SK-N-SH treated with all-trans-retinoic acid at 6 μM for 48 hours (cell line): ENCODE measurements around the gene EPHA6.

Experiments used
- ATAC-seq: fragments of 200-7000 bp; cut with Tn5 transposase; 3 replicates; pipeline ENCODE4 v1.9.1; 2020; ENCODE audit warnings: mild to moderate bottlenecking, moderate library complexity
- ARNTL ChIP-seq: fragments of 450-650 bp; formaldehyde crosslinking; IDR thresholded peaks from 2 replicates; pipeline ENCODE4 v1.5.0; 2020; ENCODE audit warnings: low read depth, mild to moderate bottlenecking, moderate library complexity, borderline replicate concordance
- BACH2 ChIP-seq: fragments of 250-450 bp; sonication (Bioruptor Pico); IDR thresholded peaks from 2 replicates; pipeline ENCODE4 v1.9.0; 2021; ENCODE audit warnings: mild to moderate bottlenecking, borderline replicate concordance
- CSDC2 ChIP-seq: fragments of 250-450 bp; sonication (Bioruptor Pico); IDR thresholded peaks from 2 replicates; pipeline ENCODE4 v1.5.0; 2020; ENCODE audit warnings: mild to moderate bottlenecking, moderate library complexity
- ISL1 ChIP-seq: fragments of 250-450 bp; sonication (Bioruptor Pico); IDR thresholded peaks from 2 replicates; pipeline ENCODE4 v2.1.2; 2022; ENCODE audit warnings: mild to moderate bottlenecking, moderate library complexity
- OSR1 ChIP-seq: fragments of 250-450 bp; sonication (Bioruptor Pico); IDR thresholded peaks from 2 replicates; pipeline ENCODE4 v1.8.0; 2022; ENCODE audit warnings: moderate library complexity, mild to moderate bottlenecking, inconsistent platforms
- PPARA ChIP-seq: fragments of 250-450 bp; sonication (Bioruptor Pico); IDR thresholded peaks from 2 replicates; pipeline ENCODE4 v1.5.0; 2020; ENCODE audit warnings: mild to moderate bottlenecking, borderline replicate concordance
- RARB ChIP-seq: fragments of 250-450 bp; sonication (Bioruptor Pico); IDR thresholded peaks from 2 replicates; pipeline ENCODE4 v1.8.0; 2021; ENCODE audit warnings: mild to moderate bottlenecking, moderate library complexity
- SNAI2 ChIP-seq: fragments of 250-450 bp; sonication (Bioruptor Pico); IDR thresholded peaks from 2 replicates; pipeline ENCODE4 v1.5.0; 2020; ENCODE audit warnings: mild to moderate bottlenecking, moderate library complexity
- TCF4 ChIP-seq: fragments of 250-450 bp; sonication (Bioruptor Pico); IDR thresholded peaks from 2 replicates; pipeline ENCODE4 v1.8.0; 2021; ENCODE audit warnings: mild to moderate bottlenecking, moderate library complexity, borderline replicate concordance
- TOX ChIP-seq: fragments of 250-450 bp; sonication (Bioruptor Pico); IDR thresholded peaks from 2 replicates; pipeline ENCODE4 v1.8.0; 2021; ENCODE audit warnings: mild to moderate bottlenecking, moderate library complexity, borderline replicate concordance
- ZC3H10 ChIP-seq: fragments of 250-450 bp; sonication (Bioruptor Pico); IDR thresholded peaks from 2 replicates; pipeline ENCODE4 v1.5.1; 2021; ENCODE audit warnings: mild to moderate bottlenecking, moderate library complexity
- ZFP3 ChIP-seq: fragments of 250-450 bp; sonication (Bioruptor Pico); IDR thresholded peaks from 2 replicates; pipeline ENCODE4 v1.5.0; 2020; ENCODE audit warnings: mild to moderate bottlenecking, moderate library complexity
- ZFP30 ChIP-seq: fragments of 450-650 bp; formaldehyde crosslinking; IDR thresholded peaks from 2 replicates; pipeline ENCODE4 v1.5.0; 2022; ENCODE audit warnings: mild to moderate bottlenecking, moderate library complexity
- ZNF565 ChIP-seq: fragments of 450-650 bp; formaldehyde crosslinking; conservative IDR thresholded peaks from 2 replicates; pipeline ENCODE4 v1.5.0; 2020; ENCODE audit warnings: low read depth, mild to moderate bottlenecking, moderate library complexity
- ZNF70 ChIP-seq: fragments of 450-650 bp; formaldehyde crosslinking; IDR thresholded peaks from 2 replicates; pipeline ENCODE4 v1.5.0; 2020; ENCODE audit warnings: mild to moderate bottlenecking, moderate library complexity
- ZNF8 ChIP-seq: fragments of 450-650 bp; formaldehyde crosslinking; IDR thresholded peaks from 2 replicates; pipeline ENCODE4 v1.5.0; 2020; ENCODE audit warnings: mild to moderate bottlenecking, moderate library complexity
- TF ChIP-seq, protein P1 (sequence below): fragments of 250-450 bp; sonication (Bioruptor Pico); IDR thresholded peaks from 2 replicates; pipeline ENCODE4 v1.8.0; 2021; ENCODE audit warnings: low read depth, mild to moderate bottlenecking, moderate library complexity, borderline replicate concordance
- TF ChIP-seq, protein P2 (sequence below): fragments of 250-450 bp; sonication (Bioruptor Pico); IDR thresholded peaks from 2 replicates; pipeline ENCODE4 v1.5.0; 2020; ENCODE audit warnings: mild to moderate bottlenecking, moderate library complexity
- TF ChIP-seq, protein P3 (sequence below): fragments of 250-450 bp; sonication (Bioruptor Pico); IDR thresholded peaks from 2 replicates; pipeline ENCODE4 v1.5.1; 2021; ENCODE audit warnings: mild to moderate bottlenecking, moderate library complexity
- TF ChIP-seq, protein P4 (sequence below): fragments of 250-450 bp; sonication (Bioruptor Pico); IDR thresholded peaks from 2 replicates; pipeline ENCODE4 v1.5.1; 2020; ENCODE audit warnings: low read depth, mild to moderate bottlenecking, moderate library complexity
- TF ChIP-seq, protein P5 (sequence below): fragments of 250-450 bp; sonication (Bioruptor Pico); IDR thresholded peaks from 2 replicates; pipeline ENCODE4 v1.8.0; 2020; ENCODE audit warnings: mild to moderate bottlenecking, moderate library complexity, borderline replicate concordance

EPHA6 gene

DNA sequence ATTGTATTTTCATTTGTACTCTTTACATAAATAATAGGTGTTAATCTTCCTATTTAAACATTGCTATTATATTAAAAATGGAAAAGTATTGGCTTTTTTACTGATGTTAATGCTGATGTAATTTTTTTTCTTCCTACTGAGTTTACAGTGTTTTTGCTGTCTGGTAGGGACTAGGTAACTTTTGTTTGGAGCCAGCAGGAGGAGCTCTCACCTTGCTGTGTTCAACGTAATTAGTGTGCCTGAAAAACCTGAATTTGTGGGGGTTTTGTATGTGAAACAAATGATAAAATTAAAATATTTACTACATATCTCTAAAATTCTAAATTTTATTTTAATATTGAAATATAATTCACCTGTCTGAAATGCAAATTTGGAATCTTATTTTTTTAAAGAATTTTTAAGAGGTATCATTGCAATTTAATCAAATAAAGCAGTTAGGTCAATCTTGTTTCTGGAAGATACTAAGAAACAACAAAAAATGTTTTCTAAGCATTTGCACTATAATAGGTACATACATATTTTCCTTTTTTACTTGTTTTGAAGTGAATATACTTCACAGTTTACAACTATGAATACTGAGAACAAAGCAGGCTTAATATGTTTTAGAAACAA, 48.8 kb downstream of the EPHA6 start:
- ATAC-seq: peak; percentile 63; the same call in 2 of the 3 replicates

DNA sequence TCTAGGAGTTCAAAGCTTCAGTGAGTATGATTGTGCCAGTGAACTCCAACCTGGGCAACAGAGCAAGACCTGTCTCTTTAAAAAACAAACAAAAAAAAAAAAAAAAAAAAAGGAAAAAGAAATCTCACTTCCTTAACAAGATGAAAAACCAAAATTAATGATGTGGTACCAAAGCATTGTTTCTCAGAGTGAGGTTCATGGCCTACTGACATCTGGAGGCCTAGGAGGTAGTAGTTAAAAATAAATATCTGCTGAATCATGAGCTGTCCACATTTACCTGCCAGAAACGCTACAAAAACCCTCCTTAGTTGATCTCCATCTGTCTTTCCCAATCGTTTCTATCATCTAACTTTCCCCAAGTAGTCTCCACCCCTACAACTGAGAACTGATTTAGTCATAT, 51.2 kb downstream of the EPHA6 start:
- TF ChIP-seq BACH2 (CRISPR knock-in tag): no peak
- TF ChIP-seq ZNF70 (CRISPR knock-in tag): no peak
- TF ChIP-seq OSR1: no peak
- no peak for TF ChIP-seq ARNTL (CRISPR knock-in tag)
- TF ChIP-seq, protein P1, sequence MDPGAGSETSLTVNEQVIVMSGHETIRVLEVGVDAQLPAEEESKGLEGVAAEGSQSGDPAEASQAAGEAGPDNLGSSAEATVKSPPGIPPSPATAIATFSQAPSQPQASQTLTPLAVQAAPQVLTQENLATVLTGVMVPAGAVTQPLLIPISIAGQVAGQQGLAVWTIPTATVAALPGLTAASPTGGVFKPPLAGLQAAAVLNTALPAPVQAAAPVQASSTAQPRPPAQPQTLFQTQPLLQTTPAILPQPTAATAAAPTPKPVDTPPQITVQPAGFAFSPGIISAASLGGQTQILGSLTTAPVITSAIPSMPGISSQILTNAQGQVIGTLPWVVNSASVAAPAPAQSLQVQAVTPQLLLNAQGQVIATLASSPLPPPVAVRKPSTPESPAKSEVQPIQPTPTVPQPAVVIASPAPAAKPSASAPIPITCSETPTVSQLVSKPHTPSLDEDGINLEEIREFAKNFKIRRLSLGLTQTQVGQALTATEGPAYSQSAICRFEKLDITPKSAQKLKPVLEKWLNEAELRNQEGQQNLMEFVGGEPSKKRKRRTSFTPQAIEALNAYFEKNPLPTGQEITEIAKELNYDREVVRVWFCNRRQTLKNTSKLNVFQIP: no peak
- TF ChIP-seq PPARA (CRISPR knock-in tag): no peak
- TF ChIP-seq TCF4 (CRISPR knock-in tag): no peak
- TF ChIP-seq ISL1 (CRISPR knock-in tag): no peak
- TF ChIP-seq SNAI2: no peak
- TF ChIP-seq, protein P2, sequence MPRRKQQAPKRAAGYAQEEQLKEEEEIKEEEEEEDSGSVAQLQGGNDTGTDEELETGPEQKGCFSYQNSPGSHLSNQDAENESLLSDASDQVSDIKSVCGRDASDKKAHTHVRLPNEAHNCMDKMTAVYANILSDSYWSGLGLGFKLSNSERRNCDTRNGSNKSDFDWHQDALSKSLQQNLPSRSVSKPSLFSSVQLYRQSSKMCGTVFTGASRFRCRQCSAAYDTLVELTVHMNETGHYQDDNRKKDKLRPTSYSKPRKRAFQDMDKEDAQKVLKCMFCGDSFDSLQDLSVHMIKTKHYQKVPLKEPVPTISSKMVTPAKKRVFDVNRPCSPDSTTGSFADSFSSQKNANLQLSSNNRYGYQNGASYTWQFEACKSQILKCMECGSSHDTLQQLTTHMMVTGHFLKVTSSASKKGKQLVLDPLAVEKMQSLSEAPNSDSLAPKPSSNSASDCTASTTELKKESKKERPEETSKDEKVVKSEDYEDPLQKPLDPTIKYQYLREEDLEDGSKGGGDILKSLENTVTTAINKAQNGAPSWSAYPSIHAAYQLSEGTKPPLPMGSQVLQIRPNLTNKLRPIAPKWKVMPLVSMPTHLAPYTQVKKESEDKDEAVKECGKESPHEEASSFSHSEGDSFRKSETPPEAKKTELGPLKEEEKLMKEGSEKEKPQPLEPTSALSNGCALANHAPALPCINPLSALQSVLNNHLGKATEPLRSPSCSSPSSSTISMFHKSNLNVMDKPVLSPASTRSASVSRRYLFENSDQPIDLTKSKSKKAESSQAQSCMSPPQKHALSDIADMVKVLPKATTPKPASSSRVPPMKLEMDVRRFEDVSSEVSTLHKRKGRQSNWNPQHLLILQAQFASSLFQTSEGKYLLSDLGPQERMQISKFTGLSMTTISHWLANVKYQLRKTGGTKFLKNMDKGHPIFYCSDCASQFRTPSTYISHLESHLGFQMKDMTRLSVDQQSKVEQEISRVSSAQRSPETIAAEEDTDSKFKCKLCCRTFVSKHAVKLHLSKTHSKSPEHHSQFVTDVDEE (CRISPR knock-in tag): no peak
- no peak for TF ChIP-seq ZFP30 (CRISPR knock-in tag)
- TF ChIP-seq, all 23 proteins: peak for 0
- no peak for ATAC-seq

More for the DNA sequence above, 48.8 kb downstream of the EPHA6 start:
- TF ChIP-seq, protein P1: no peak
- TF ChIP-seq, protein P3, sequence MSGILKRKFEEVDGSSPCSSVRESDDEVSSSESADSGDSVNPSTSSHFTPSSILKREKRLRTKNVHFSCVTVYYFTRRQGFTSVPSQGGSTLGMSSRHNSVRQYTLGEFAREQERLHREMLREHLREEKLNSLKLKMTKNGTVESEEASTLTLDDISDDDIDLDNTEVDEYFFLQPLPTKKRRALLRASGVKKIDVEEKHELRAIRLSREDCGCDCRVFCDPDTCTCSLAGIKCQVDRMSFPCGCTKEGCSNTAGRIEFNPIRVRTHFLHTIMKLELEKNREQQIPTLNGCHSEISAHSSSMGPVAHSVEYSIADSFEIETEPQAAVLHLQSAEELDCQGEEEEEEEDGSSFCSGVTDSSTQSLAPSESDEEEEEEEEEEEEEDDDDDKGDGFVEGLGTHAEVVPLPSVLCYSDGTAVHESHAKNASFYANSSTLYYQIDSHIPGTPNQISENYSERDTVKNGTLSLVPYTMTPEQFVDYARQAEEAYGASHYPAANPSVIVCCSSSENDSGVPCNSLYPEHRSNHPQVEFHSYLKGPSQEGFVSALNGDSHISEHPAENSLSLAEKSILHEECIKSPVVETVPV (CRISPR knock-in tag): no peak
- TF ChIP-seq ZC3H10 (no peak), ZFP30 (CRISPR knock-in tag) (no peak), TCF4 (CRISPR knock-in tag) (no peak), ZNF8 (CRISPR knock-in tag) (no peak), ZNF565 (CRISPR knock-in tag) (no peak), OSR1 (no peak), TOX (CRISPR knock-in tag) (no peak), ARNTL (CRISPR knock-in tag) (no peak), BACH2 (CRISPR knock-in tag) (no peak), SNAI2 (no peak), RARB (CRISPR knock-in tag) (no peak), CSDC2 (CRISPR knock-in tag) (no peak), ZFP3 (no peak), PPARA (CRISPR knock-in tag) (no peak), ZNF70 (CRISPR knock-in tag) (no peak)
- TF ChIP-seq, protein P4, sequence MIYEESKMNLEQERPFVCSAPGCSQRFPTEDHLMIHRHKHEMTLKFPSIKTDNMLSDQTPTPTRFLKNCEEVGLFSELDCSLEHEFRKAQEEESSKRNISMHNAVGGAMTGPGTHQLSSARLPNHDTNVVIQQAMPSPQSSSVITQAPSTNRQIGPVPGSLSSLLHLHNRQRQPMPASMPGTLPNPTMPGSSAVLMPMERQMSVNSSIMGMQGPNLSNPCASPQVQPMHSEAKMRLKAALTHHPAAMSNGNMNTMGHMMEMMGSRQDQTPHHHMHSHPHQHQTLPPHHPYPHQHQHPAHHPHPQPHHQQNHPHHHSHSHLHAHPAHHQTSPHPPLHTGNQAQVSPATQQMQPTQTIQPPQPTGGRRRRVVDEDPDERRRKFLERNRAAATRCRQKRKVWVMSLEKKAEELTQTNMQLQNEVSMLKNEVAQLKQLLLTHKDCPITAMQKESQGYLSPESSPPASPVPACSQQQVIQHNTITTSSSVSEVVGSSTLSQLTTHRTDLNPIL (CRISPR knock-in tag): no peak
- TF ChIP-seq, protein P5, sequence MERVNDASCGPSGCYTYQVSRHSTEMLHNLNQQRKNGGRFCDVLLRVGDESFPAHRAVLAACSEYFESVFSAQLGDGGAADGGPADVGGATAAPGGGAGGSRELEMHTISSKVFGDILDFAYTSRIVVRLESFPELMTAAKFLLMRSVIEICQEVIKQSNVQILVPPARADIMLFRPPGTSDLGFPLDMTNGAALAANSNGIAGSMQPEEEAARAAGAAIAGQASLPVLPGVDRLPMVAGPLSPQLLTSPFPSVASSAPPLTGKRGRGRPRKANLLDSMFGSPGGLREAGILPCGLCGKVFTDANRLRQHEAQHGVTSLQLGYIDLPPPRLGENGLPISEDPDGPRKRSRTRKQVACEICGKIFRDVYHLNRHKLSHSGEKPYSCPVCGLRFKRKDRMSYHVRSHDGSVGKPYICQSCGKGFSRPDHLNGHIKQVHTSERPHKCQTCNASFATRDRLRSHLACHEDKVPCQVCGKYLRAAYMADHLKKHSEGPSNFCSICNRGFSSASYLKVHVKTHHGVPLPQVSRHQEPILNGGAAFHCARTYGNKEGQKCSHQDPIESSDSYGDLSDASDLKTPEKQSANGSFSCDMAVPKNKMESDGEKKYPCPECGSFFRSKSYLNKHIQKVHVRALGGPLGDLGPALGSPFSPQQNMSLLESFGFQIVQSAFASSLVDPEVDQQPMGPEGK: no peak
